Hematopoietic multipotent progenitor cell treated with erythropoietin and hydrocortisone succinate and interleukin-3 and kit ligand, for 15 days (in vitro differentiated cells): Measurements from ENCODE around the gene LPP.

Experiments used
- DNase-seq: peaks from one replicate; pipeline ENCODE4 v3.0.0-alpha.2; 2015; ENCODE audit warnings: low spot score

Gene LPP

GRCh38 chr3:188331166-188331565, 177.2 kb downstream of the LPP start:
- DNase-seq: no peak

- DNase-seq: no peak
Measured at GRCh38 chr3:188332085-188332484, 178.1 kb downstream of the LPP start.

- DNase-seq: no peak
Measured at GRCh38 chr3:188335656-188336055, 181.7 kb downstream of the LPP start.

- DNase-seq: no peak
Measured at GRCh38 chr3:188336178-188336577, 182.2 kb downstream of the LPP start.

GRCh38 chr3:188337232-188337631, 183.3 kb downstream of the LPP start:
- no peak for DNase-seq

GRCh38 chr3:188338086-188338485, 184.1 kb downstream of the LPP start:
- DNase-seq: no peak

GRCh38 chr3:188339410-188340295, 185.7 kb downstream of the LPP start:
- DNase-seq: no peak

- no peak for DNase-seq
Measured at GRCh38 chr3:188341501-188341900, 187.5 kb downstream of the LPP start.

GRCh38 chr3:188342991-188343732, 189.2 kb downstream of the LPP start:
- DNase-seq: no peak

- DNase-seq: no peak
Measured at GRCh38 chr3:188343894-188344293, 189.9 kb downstream of the LPP start.

- no peak for DNase-seq
Measured at GRCh38 chr3:188345223-188345622, 191.3 kb downstream of the LPP start.

- DNase-seq: no peak
Measured at GRCh38 chr3:188348435-188349244, 194.7 kb downstream of the LPP start.

GRCh38 chr3:188349351-188349901, 195.5 kb downstream of the LPP start:
- DNase-seq: no peak

GRCh38 chr3:188349933-188350332, 196.0 kb downstream of the LPP start:
- DNase-seq: no peak

GRCh38 chr3:188350961-188351360, 197.0 kb downstream of the LPP start:
- DNase-seq: no peak

- DNase-seq: no peak
Measured at GRCh38 chr3:188351648-188352047, 197.7 kb downstream of the LPP start.

GRCh38 chr3:188352196-188352927, 198.4 kb downstream of the LPP start:
- no peak for DNase-seq

- DNase-seq: no peak
Measured at GRCh38 chr3:188353426-188353825, 199.5 kb downstream of the LPP start.

- DNase-seq: no peak
Measured at GRCh38 chr3:188358787-188359493, 205.0 kb downstream of the LPP start.

GRCh38 chr3:188360364-188360881, 206.5 kb downstream of the LPP start:
- no peak for DNase-seq

GRCh38 chr3:188361888-188362287, 207.9 kb downstream of the LPP start:
- DNase-seq: no peak
